Stimulated activated CD4-positive, alpha-beta T cell treated with anti-CD3 and anti-CD28 coated beads, Interleukin-4, amount 100 ng/mL, for 4 hours (primary cell): ENCODE data around the gene PRAMEF13.
"Not testable (repeated sequence)": the region's sequence is repeated elsewhere in the genome, so short reads cannot be mapped to it uniquely, and the experiment has no call there.

Experiments used
- DNase-seq, 2 experiments: peaks; one replicate each; pipeline ENCODE4 v3.0.0-alpha.2; 2020

PRAMEF13 gene

GRCh38 chr1:13201309-13201708 lies at the start of gene PRAMEF13:
Gene PRAMEF13 (minus strand): TSS chr1:13201409. CDS start chr1:13199589, 1,820 bp downstream.
- not testable (repeated sequence) for DNase-seq

- not testable (repeated sequence) for DNase-seq
These were observed 45.9 kb upstream of the PRAMEF13 start for GRCh38 chr1:13247122-13247521.

GRCh38 chr1:13246554-13246871 lies 45.3 kb upstream of the PRAMEF13 start:
- not testable (repeated sequence) for DNase-seq

GRCh38 chr1:13245841-13246553 lies 44.8 kb upstream of the PRAMEF13 start:
- DNase-seq: not testable (repeated sequence)

GRCh38 chr1:13243536-13244263 lies 42.5 kb upstream of the PRAMEF13 start:
- DNase-seq: not testable (repeated sequence)

GRCh38 chr1:13239633-13240032 lies 38.4 kb upstream of the PRAMEF13 start:
- DNase-seq: not testable (repeated sequence)

GRCh38 chr1:13237572-13237971 lies 36.4 kb upstream of the PRAMEF13 start:
- not testable (repeated sequence) for DNase-seq

GRCh38 chr1:13234057-13234456 lies 32.8 kb upstream of the PRAMEF13 start:
- not testable (repeated sequence) for DNase-seq

- DNase-seq: not testable (repeated sequence)
These were observed 30.8 kb upstream of the PRAMEF13 start for GRCh38 chr1:13232056-13232455.

- not testable (repeated sequence) for DNase-seq
These were observed 30.0 kb upstream of the PRAMEF13 start for GRCh38 chr1:13231061-13231750.

GRCh38 chr1:13230601-13231000 lies 29.4 kb upstream of the PRAMEF13 start:
- DNase-seq: not testable (repeated sequence)

- DNase-seq: not testable (repeated sequence)
These were observed 28.9 kb upstream of the PRAMEF13 start for GRCh38 chr1:13230096-13230495.

- peak; percentile 10 to 37 for DNase-seq
These were observed 27.2 kb upstream of the PRAMEF13 start for GRCh38 chr1:13228343-13228781.

- DNase-seq: not testable (repeated sequence)
These were observed 26.3 kb upstream of the PRAMEF13 start for GRCh38 chr1:13227271-13228055.

- not testable (repeated sequence) for DNase-seq
These were observed 24.5 kb upstream of the PRAMEF13 start, which contains the start of gene PRAMEF18 for GRCh38 chr1:13225675-13226204. Gene PRAMEF18 (minus strand): TSS chr1:13226154. CDS start chr1:13226106, 48 bp downstream.

- DNase-seq: no peak
These were observed 23.4 kb upstream of the PRAMEF13 start for GRCh38 chr1:13224480-13225060.

GRCh38 chr1:13222788-13223187 lies 21.6 kb upstream of the PRAMEF13 start:
- DNase-seq: not testable (repeated sequence)

- not testable (repeated sequence) for DNase-seq
These were observed 18.0 kb upstream of the PRAMEF13 start for GRCh38 chr1:13219203-13219602.

GRCh38 chr1:13216619-13217018 lies 15.4 kb upstream of the PRAMEF13 start:
- not testable (repeated sequence) for DNase-seq

- not testable (repeated sequence) for DNase-seq
These were observed 7.5 kb upstream of the PRAMEF13 start for GRCh38 chr1:13208712-13209111.

GRCh38 chr1:13171548-13171947 lies 29.7 kb downstream of the PRAMEF13 start, which contains the start of gene PRAMEF9:
Gene PRAMEF9 (plus strand): TSS chr1:13171848. CDS start chr1:13175281, 3,433 bp downstream.
- not testable (repeated sequence) for DNase-seq

GRCh38 chr1:13165531-13165930 lies 35.7 kb downstream of the PRAMEF13 start, which contains the start of gene HNRNPCL4:
Gene HNRNPCL4 (minus strand): TSS chr1:13165631. CDS start chr1:13165467, 164 bp downstream.
- not testable (repeated sequence) for DNase-seq
